GM12873 (cell line): Measurements from ENCODE around the gene C14orf93.

Experiments
- TF ChIP-seq, protein P1 (sequence below): IDR thresholded peaks from 2 replicates; pipeline ENCODE4 v1.5.1; 2012; ENCODE audit warnings: low read depth, mild to moderate bottlenecking, moderate library complexity, low read length, control low read depth; ENCODE audit not compliant: insufficient read depth; ENCODE audit errors: missing control alignments

C14orf93 gene

DNA sequence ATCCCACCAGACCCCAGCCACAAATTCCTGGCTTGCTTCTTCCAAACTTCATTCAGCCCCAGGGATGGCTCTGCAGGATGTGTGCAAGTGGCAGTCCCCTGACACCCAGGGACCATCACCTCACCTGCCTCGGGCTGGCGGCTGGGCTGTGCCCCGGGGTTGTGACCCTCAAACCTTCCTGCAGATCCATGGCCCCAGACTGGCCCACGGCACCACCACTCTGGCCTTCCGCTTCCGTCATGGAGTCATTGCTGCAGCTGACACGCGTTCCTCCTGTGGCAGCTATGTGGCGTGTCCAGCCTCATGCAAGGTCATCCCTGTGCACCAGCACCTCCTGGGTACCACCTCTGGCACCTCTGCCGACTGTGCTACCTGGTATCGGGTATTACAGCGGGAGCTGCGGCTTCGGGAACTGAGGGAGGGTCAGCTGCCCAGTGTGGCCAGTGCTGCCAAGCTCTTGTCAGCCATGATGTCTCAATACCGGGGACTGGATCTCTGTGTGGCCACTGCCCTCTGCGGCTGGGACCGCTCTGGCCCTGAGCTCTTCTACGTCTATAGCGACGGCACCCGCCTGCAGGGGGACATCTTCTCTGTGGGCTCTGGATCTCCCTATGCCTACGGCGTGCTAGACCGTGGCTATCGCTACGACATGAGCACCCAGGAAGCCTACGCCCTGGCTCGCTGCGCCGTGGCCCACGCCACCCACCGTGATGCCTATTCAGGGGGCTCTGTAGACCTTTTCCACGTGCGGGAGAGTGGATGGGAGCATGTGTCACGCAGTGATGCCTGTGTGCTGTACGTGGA lies 32.4 kb upstream of the C14orf93 start, which contains the start of gene PSMB11:
TSS of gene PSMB11 (plus strand) at position 51 of the 804 bp plus-strand sequence. CDS start at position 65, 14 bp downstream.
- TF ChIP-seq, protein P1, sequence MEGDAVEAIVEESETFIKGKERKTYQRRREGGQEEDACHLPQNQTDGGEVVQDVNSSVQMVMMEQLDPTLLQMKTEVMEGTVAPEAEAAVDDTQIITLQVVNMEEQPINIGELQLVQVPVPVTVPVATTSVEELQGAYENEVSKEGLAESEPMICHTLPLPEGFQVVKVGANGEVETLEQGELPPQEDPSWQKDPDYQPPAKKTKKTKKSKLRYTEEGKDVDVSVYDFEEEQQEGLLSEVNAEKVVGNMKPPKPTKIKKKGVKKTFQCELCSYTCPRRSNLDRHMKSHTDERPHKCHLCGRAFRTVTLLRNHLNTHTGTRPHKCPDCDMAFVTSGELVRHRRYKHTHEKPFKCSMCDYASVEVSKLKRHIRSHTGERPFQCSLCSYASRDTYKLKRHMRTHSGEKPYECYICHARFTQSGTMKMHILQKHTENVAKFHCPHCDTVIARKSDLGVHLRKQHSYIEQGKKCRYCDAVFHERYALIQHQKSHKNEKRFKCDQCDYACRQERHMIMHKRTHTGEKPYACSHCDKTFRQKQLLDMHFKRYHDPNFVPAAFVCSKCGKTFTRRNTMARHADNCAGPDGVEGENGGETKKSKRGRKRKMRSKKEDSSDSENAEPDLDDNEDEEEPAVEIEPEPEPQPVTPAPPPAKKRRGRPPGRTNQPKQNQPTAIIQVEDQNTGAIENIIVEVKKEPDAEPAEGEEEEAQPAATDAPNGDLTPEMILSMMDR = no peak

DNA sequence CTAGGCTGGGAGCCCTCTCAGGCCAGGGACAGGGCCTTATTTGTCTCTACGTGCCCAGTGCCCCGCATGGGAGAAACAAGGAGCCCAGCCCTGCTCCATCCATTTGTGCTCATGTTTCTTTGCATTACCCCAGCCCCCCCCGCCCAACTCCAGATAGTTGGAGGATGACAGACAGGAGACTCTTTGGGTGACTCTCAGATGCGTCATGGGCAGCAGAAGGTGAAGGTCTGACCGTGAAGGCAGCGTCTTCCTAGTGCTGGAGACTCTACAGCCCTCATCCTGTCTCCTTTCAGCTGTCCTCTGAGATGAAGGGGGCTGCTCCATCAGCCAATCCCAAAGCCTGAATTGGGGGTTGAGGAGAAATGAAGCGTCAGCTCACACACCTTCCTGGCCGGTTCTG lies 31.8 kb upstream of the C14orf93 start:
- TF ChIP-seq, protein P1 = no peak

DNA sequence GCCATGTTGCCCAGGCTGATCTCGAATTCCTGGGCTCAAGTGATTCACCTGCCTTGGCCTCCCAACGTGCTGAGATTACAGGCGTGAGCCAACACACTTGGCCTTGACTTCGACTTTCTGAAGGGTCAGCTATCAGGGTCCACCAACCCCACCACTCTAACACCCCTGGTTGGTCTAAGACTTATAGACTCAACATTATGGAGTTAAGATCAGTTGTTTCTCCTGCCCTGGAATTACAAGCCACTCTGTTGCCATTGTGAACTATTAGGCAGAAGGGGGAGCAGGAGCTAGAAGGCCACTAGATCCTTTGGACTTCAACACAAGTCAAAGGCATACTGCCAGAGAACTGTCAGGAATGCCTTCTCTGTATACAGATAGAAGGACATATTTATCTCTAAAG lies 30.2 kb upstream of the C14orf93 start:
- TF ChIP-seq, protein P1 = no peak

DNA sequence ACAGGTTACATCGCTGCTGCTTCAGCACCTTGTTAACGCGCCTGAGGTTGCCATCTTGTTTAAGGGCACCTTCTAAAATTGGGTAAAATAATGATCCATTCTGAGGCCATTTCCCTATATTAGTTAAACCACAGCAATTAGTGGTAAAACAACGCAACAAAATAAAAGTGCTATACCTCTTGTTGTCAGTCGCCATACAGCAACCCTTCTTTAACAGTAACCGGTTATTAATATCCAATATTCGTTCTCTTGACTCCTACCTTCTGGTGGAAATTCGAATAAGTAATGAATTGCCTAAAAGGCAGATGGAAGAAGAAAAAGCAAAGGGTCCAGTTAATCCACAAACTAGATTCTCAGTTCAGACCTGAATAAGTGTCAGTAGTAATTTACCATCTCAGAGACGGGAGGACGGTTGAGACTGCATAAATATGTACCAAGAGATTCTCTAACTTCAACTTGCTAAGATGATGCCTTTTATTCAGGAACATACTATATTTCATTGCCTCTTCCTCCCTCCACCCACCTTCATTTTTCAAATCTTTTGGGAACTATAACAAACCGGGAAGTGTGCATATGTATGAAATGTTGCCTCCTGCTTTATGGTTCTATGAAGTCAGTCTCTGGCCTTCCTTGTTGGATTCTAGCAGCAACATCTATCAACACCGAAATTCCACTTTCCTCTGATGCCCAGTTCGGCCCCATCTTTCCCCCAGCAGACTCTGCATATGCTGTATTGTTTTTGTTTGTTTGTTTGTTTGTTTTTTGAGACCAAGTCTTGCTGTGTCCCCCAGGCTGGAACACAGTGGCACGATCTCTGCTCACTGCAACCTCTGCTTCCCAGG lies 25.6 kb upstream of the C14orf93 start:
- TF ChIP-seq, protein P1 = no peak

DNA sequence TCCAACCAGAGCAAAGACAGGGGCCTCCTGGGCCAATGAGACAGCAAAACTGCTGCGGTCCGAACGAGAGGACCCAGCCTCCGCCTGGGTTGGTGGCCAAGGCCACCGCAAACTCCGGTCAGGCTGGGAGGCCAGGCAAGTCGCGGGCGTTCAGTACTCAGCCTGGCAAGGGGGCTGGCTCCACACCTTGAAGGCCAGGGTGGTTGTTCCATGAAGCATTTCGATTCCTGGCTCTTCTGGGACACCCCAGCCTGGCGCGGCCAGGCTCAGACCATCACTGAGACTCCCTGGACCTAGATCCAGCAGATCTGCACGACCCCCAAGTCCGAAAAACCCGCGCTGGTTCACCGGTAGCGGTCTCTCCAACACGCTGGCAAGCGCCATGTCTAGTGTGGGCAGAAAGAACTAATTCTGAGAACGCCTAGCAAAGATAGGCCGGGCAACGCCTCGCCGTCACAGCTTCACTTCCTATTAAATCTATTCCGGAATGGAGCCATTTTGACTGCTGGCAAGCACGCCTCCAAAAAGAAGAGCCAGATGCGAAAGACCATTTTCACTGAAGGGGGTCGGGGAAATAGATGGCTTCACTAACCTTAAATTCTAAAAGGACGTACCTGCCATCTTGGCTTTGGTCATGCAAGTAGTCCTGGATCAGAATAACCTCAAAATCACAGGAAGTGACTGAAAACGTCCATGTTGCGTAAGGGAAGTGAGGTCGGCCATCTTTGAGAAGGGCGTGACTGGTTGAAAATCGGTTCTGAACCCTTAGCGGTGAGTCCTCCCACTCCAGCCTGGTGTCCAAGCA lies 24.8 kb upstream of the C14orf93 start, which contains the start of gene PSMB5:
TSS of gene PSMB5 (minus strand) at position 403 of the 805 bp plus-strand sequence. CDS start at position 384, 19 bp downstream.
- TF ChIP-seq, protein P1 = no peak

DNA sequence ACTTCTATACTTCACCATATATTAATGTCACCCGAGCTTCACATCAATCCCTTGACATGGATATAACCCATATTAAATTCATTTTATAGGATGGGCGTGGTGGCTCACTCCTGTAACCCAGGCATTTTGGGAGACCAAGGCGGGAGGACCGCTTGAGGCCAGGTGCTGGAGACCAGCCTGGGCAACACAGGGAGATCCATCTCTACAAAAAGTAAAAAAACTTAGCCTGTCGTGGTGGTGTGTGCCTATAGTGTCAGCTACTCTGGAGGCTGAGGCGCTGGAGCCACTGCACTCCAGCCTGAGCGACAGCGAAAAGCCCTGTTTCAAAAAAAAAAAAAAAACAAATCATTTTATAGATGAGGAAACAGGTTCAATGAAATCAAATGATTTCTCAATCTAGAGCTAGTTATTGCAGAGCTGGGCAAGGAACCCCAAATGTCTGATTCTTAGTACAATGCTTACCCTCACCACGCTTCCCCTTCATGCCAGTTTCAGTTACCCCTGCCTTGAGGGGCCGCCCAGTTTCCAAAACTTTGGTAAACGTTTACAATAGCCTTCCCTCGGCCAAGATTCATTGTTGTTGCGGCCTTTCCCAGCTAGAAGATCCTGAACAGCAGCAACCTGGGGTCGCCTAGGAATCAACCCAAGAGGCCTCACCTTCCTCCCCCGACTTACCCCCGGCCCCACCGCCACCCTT lies 24.0 kb upstream of the C14orf93 start:
- TF ChIP-seq, protein P1 = no peak
